Nephron progenitor cell (in vitro differentiated cells): Measurements from ENCODE around the gene SCAANT1.

Experiments
- DNase-seq: peaks from one replicate; pipeline ENCODE4 v3.0.0; 2021
- H3K27ac Mint-ChIP-seq: 2 replicates; pipeline ENCODE4 v1.8.0; 2021; ENCODE audit warnings: mild to moderate bottlenecking, moderate library complexity, mixed read lengths
- H3K27me3 Mint-ChIP-seq: 2 replicates; pipeline ENCODE4 v1.8.0; 2021; ENCODE audit warnings: mild to moderate bottlenecking, low read depth, mixed read lengths; ENCODE audit not compliant: poor library complexity
- H3K36me3 Mint-ChIP-seq: 2 replicates; pipeline ENCODE4 v1.8.0; 2021; ENCODE audit warnings: low read depth, mixed read lengths
- H3K4me1 Mint-ChIP-seq: 2 replicates; pipeline ENCODE4 v1.8.0; 2021; ENCODE audit warnings: mixed read lengths
- H3K4me3 Mint-ChIP-seq: 2 replicates; pipeline ENCODE4 v1.8.0; 2021; ENCODE audit warnings: mild to moderate bottlenecking, moderate library complexity, mixed read lengths
- H3K9me3 Mint-ChIP-seq: 2 replicates; pipeline ENCODE4 v1.8.0; 2021; ENCODE audit warnings: mild to moderate bottlenecking, moderate library complexity, mixed read lengths
- TF ChIP-seq, protein P1 (sequence below): fragments of 200-600 bp; sonication (generic); IDR thresholded peaks from 2 replicates; pipeline ENCODE4 v1.5.0; 2021; ENCODE audit warnings: antibody characterized with exemption

SCAANT1 gene

DNA sequence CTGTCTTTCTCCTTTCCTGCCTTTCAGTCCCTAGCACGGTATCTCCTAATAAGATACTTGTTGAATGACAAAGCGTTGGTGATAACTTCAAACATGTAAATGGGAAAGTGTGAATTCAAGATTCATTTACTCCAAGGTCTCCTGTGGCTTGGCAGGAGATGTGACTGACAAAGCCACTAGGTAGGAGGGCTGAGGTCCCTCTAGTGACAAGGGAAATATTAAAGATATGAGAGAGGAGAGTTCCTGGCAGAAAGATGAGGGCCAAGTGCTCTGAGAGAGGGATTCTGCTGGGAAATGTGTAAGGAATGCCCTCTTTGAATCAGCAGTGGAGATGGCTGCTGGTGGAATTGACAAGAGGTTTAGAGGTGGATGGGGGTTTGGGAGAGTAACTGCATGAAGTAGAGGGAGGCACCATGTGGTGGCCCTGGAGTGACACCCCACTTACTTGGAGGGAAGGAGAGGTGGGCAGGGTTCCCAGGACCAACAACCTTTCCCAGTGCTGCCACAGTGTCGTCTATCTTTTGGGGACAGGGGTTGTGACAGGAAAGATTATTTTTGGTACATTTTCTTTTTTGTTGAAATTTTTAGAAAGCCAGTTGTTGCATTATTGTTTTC lies 43.0 kb upstream of the SCAANT1 start:
- Mint-ChIP-seq H3K36me3 (peaks cover 21% of the 10 kb centered on the region), H3K4me3 (no peak overlapping the region)
- no peak for DNase-seq

DNA sequence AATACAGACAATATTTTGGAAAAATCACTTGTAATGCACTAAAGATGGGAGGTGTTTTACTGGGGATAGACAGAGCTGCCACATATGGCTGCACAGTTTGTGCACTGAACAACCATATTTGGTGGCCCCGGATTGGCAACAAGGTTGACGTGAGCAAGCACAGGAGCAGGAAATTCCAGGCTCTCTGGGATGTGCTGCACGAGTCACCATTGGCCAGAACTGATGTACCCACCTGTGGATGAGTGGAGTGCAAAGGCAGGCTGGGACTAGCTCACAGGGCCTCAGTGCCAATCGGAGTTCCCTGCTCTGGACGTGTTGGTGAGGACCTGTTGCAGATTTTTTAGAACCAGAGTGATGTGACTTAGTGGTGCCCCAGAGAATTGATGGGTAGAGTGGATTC lies 42.0 kb upstream of the SCAANT1 start:
- Mint-ChIP-seq H3K27me3 (peaks cover 4% of the 10 kb centered on the region), H3K36me3 (peaks cover 21% of the 10 kb centered on the region), H3K27ac (no peak overlapping the region), H3K4me3 (no peak overlapping the region), H3K4me1 (peaks cover 39% of the 10 kb centered on the region), H3K9me3 (no peaks in the 10 kb centered on the region)
- DNase-seq: no peak
- TF ChIP-seq, protein P1, sequence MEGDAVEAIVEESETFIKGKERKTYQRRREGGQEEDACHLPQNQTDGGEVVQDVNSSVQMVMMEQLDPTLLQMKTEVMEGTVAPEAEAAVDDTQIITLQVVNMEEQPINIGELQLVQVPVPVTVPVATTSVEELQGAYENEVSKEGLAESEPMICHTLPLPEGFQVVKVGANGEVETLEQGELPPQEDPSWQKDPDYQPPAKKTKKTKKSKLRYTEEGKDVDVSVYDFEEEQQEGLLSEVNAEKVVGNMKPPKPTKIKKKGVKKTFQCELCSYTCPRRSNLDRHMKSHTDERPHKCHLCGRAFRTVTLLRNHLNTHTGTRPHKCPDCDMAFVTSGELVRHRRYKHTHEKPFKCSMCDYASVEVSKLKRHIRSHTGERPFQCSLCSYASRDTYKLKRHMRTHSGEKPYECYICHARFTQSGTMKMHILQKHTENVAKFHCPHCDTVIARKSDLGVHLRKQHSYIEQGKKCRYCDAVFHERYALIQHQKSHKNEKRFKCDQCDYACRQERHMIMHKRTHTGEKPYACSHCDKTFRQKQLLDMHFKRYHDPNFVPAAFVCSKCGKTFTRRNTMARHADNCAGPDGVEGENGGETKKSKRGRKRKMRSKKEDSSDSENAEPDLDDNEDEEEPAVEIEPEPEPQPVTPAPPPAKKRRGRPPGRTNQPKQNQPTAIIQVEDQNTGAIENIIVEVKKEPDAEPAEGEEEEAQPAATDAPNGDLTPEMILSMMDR: no peak

More for the DNA sequence above, 43.0 kb upstream of the SCAANT1 start:
- Mint-ChIP-seq H3K9me3 (no peaks in the 10 kb centered on the region), H3K27me3 (peaks cover 4% of the 10 kb centered on the region), H3K27ac (peak overlapping the region; percentile 95), H3K4me1 (peaks cover 45% of the 10 kb centered on the region)
- TF ChIP-seq, protein P1: no peak

DNA sequence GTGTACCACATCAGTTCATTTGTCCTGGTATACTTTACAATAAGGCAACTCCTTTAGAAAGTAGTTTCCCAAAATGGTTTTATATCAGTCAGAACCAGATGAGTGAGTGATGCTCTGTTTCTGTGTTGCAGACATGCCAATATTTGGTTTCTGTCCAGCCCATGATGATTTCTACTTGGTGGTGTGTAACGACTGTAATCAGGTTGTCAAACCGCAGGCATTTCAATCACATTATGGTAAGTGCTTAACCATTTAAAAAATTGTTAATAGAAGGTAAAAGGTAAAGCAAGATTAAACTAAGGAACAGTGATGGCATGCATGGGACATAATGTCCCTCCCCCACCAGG lies 40.0 kb upstream of the SCAANT1 start:
- H3K4me1 Mint-ChIP-seq: peaks cover 44% of the 10 kb centered on the region
- TF ChIP-seq, protein P1: no peak
- no peak for DNase-seq

DNA sequence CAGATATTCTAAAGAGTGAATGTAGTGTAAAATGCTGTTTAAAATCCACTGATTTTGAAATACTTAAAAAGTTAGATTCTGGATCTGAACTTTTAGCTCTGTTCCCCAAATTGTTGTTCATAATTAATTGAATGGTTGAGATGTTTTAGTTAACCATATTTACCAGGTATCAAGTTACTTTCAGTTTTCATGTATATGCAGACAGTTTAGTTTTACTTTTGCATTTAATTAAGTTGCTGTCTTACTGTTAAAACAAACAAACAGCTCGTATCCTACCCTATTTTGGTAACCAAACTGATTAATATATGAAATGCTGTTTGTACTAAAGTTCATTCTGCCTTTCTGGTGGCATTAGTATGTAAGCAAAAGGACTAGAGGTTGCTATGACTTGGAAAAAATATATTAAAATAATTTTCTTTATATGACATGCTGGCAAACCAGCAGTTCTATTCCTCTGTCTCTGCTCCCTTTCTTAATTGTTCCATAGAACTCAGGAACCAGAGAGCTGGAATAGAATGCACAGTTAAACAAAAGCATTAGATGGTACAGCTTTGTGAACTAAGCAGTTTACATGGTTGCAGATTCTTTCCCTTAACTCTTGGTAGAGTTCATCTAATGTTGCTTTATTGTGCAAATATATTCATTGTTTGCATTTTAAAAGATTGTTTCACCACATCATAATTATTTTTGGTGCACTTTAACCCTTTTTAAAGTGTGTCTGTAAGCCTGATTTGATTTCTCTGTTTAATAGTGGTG lies 39.5 kb upstream of the SCAANT1 start:
- no peak overlapping the region for H3K27ac Mint-ChIP-seq
- peaks cover 21% of the 10 kb centered on the region for H3K36me3 Mint-ChIP-seq
- no peaks in the 10 kb centered on the region for H3K9me3 Mint-ChIP-seq
- peaks cover 41% of the 10 kb centered on the region for H3K4me1 Mint-ChIP-seq
- H3K4me3 Mint-ChIP-seq: no peak overlapping the region
- peaks cover 4% of the 10 kb centered on the region for H3K27me3 Mint-ChIP-seq
- DNase-seq: no peak
- TF ChIP-seq, protein P1: no peak

More for the DNA sequence above, 40.0 kb upstream of the SCAANT1 start:
- Mint-ChIP-seq H3K27me3 (peaks cover 4% of the 10 kb centered on the region), H3K4me3 (no peak overlapping the region), H3K9me3 (no peaks in the 10 kb centered on the region), H3K36me3 (peaks cover 21% of the 10 kb centered on the region), H3K27ac (no peak overlapping the region)

DNA sequence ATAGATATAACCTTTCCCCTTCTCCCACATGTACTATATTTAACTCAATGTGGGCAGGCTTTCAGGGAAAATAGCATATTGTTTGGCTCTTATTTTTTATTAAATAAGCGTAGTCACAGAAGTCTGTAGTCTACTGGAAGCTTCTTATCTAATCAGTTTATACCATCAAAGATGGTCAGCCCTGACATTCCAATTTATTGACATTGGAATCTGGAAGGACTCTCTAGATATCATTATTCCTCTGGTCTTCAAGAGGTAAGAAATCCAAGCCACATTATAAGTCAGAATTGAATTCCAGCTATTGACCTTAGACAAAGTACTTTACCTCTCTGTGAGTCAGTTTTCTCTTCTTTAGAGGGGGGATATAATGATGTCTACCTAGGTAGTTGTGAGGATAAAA lies 38.5 kb upstream of the SCAANT1 start:
- Mint-ChIP-seq H3K4me3 (no peak overlapping the region), H3K27me3 (no peaks in the 10 kb centered on the region), H3K36me3 (peaks cover 21% of the 10 kb centered on the region), H3K4me1 (peaks cover 44% of the 10 kb centered on the region), H3K27ac (no peak overlapping the region), H3K9me3 (no peaks in the 10 kb centered on the region)
- TF ChIP-seq, protein P1: no peak
- DNase-seq: no peak

DNA sequence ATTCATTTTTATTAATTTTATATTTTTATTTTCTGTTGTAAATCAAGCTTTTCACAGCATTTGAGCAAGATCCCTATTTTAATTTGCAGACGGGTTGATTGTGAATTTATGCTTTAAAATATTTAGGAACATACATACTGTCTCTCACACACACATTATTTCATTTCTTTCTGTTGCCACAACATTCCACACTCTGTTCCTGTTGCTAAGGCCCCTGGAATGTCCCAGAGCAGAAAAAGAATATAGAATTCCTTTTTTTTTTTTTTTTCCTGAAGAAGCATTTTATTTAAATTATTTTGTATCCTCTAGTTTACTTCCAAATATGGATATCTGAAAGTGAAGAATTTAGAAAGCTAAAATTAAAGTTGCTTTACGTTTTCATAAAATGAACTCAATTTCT lies 36.8 kb upstream of the SCAANT1 start:
- Mint-ChIP-seq H3K27ac (no peak overlapping the region), H3K4me1 (peaks cover 40% of the 10 kb centered on the region)

More for the DNA sequence above, 36.8 kb upstream of the SCAANT1 start:
- no peak overlapping the region for H3K4me3 Mint-ChIP-seq
- H3K27me3 Mint-ChIP-seq: no peaks in the 10 kb centered on the region
- TF ChIP-seq, protein P1: no peak
- peaks cover 11% of the 10 kb centered on the region for H3K36me3 Mint-ChIP-seq
- H3K9me3 Mint-ChIP-seq: no peaks in the 10 kb centered on the region
- DNase-seq: no peak
